Stomach (tissue), 9 donors: ENCODE measurements around the gene GOLM1. TPM values are rescaled to one million over a fixed set of nuclear protein-coding genes. Genes with fewer than 3 reads are reported as not detected.

Experiments used
- DNase-seq, 2 donors: peaks; one replicate each; pipeline versions ENCODE4 v3.0.0 to v3.0.0-alpha.2; 2013 to 2019
- H3K27ac ChIP-seq, 5 donors: fragments of 200-600 bp in 4 of 5; sonication (generic) in 4 of 5; one replicate each; pipeline ENCODE4 v1.5.1; 2013 to 2019; ENCODE audit warnings: mild to moderate bottlenecking in 1 of 5, moderate library complexity in 1 of 5
- H3K27me3 ChIP-seq, 3 donors: fragments of 200-600 bp; sonication (generic); one replicate each; pipeline ENCODE4 v1.5.1; 2017 to 2019; ENCODE audit warnings: mixed run types in 1 of 3
- H3K36me3 ChIP-seq, 4 donors: fragments of 200-600 bp; sonication (generic); 1 replicate in 3 of 4; 2 replicates in 1 of 4; pipeline ENCODE4 v1.5.1; 2016 to 2019
- H3K4me1 ChIP-seq, 4 donors: fragments of 200-600 bp; sonication (generic); one replicate each; pipeline ENCODE4 v1.5.1; 2016 to 2019
- H3K4me3 ChIP-seq, 4 donors: fragments of 200-600 bp; sonication (generic) in 3 of 4; one replicate each; pipeline ENCODE4 v1.5.1; 2016 to 2019; ENCODE audit warnings: mild to moderate bottlenecking in 1 of 4
- H3K9me3 ChIP-seq, 4 donors: fragments of 200-600 bp; sonication (generic); one replicate each; pipeline ENCODE4 v1.5.1; 2016 to 2019
- EP300 ChIP-seq: sonication (generic); formaldehyde crosslinking; IDR thresholded peaks from one replicate; pipeline ENCODE4 v1.6.1; 2017; ENCODE audit warnings: antibody characterized with exemption
- POLR2A ChIP-seq, 4 donors: fragments of 450-650 bp; IDR thresholded peaks; one replicate each; pipeline ENCODE4 v1.6.1; 2016; ENCODE audit warnings: antibody characterized with exemption in 4 of 4, control low read depth in 2 of 4, mild to moderate bottlenecking in 1 of 4, moderate library complexity in 1 of 4
- POLR2AphosphoS5 ChIP-seq, 3 donors: sonication (generic); formaldehyde crosslinking; IDR thresholded peaks; one replicate each; pipeline ENCODE4 v1.6.1; 2016; ENCODE audit warnings: antibody characterized with exemption in 3 of 3
- WGBS, 5 donors: extraction: QIAGEN DNeasy Blood & Tissue Kit in 3 of 5; methylation state at CpG; one replicate each; pipeline versions ENCODE4 v1.1.5 to v1.1.7; 2013 to 2018; 5-methylcytosine and 5-hydroxymethylcytosine counted together
- intact Hi-C: fragments of 100-400 bp; cut with DNase I; formaldehyde crosslinking; loops from one replicate; pipeline ENCODE4 v1.15.1; 2023; ENCODE audit warnings: low total_unique reads
- polyA plus RNA-seq, 3 donors: library from polyadenylated mRNA; stranded (reverse); fragments of 200-250 nt; gene quantifications; one replicate each; pipeline ENCODE4 v1.2.3, GENCODE V29; 2013
- total RNA-seq, 5 donors: library from RNA; depleted of rRNA; stranded (reverse); fragments of >200 nt; gene quantifications; one replicate each; pipeline versions ENCODE4 v1.1.0 to v1.2.3, GENCODE V29; 2014 to 2016
- TF ChIP-seq, protein P1 (sequence below), 7 experiments: fragments of 450-650 bp in 4 of 7; fragments of 200-600 bp in 3 of 7; sonication (generic) in 3 of 7; IDR thresholded peaks; one replicate each; pipeline ENCODE4 v1.5.1; 2016 to 2019; ENCODE audit warnings: antibody characterized with exemption in 7 of 7, control low read depth in 2 of 7, mild to moderate bottlenecking in 1 of 7
- donor health status: healthy with polysubstance abuse.
- donor health status: Bipolar disorder and iron deficiency.
- donor health status: healthy.

The GOLM1 gene
- total and polyA plus RNA-seq, 8 donors, result 16.0 to 160 (median 39.4) TPM

DNA sequence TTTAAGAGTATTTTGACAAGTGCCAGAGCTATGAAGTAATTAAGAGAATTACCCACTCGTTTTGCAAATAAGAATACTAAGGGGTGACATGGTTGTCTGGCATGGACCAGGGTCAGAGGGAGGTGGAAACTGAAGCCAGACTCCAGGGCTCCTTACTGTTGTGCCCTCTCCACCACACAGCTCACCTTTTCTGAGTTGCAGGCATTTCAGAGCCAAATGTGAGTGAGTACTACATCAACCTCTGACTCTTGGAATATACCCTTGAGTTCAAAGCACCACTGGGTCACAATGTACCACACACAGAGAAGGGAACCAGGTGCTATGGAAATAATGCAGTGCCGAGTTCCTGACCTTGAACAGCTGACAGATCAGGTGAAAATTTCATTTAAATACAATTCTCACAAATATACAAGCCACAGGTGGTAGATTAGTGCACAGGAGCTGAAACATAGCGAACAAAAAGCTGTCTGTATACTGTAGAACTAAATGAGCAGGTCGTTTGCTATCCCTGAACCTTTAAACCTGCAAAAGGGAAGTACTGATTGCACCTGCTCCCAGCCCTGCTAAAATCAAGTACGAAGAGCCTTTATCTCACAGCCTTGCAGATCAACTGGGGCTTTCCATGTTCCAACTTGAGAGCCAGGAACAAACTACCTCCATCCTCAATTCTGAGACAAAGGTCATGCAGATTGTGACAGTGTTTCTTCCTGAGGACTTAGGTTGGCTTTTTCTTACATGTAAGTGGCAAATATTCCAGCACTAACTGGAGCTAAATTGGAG lies 57.0 kb downstream of the GOLM1 start:
- intact Hi-C loops, result no loop called here
- no peak for DNase-seq
- H3K27me3 ChIP-seq, result no peaks in the 10 kb centered on the region
- no peak overlapping the region for H3K27ac ChIP-seq
- no peaks in the 10 kb centered on the region for H3K9me3 ChIP-seq
- no peak overlapping the region for H3K4me3 ChIP-seq
- H3K36me3 ChIP-seq, result peaks cover 0 to 22% (median 12%) of the 10 kb centered on the region in 4 donors
- H3K4me1 ChIP-seq, result peaks cover 0 to 12% (median 0%) of the 10 kb centered on the region in 4 donors
- TF ChIP-seq, protein P1, sequence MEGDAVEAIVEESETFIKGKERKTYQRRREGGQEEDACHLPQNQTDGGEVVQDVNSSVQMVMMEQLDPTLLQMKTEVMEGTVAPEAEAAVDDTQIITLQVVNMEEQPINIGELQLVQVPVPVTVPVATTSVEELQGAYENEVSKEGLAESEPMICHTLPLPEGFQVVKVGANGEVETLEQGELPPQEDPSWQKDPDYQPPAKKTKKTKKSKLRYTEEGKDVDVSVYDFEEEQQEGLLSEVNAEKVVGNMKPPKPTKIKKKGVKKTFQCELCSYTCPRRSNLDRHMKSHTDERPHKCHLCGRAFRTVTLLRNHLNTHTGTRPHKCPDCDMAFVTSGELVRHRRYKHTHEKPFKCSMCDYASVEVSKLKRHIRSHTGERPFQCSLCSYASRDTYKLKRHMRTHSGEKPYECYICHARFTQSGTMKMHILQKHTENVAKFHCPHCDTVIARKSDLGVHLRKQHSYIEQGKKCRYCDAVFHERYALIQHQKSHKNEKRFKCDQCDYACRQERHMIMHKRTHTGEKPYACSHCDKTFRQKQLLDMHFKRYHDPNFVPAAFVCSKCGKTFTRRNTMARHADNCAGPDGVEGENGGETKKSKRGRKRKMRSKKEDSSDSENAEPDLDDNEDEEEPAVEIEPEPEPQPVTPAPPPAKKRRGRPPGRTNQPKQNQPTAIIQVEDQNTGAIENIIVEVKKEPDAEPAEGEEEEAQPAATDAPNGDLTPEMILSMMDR (IDR thresholded peaks at IDR 0.05), result no peak
- TF ChIP-seq EP300, result no peak
- TF ChIP-seq POLR2AphosphoS5 (IDR thresholded peaks at IDR 0.05), result no peak
- no peak for TF ChIP-seq POLR2A (IDR thresholded peaks at IDR 0.05)
- 53 to 70% (median 61%) methylated on average over 5 of the region's 5 CpGs for WGBS, 5 donors

DNA sequence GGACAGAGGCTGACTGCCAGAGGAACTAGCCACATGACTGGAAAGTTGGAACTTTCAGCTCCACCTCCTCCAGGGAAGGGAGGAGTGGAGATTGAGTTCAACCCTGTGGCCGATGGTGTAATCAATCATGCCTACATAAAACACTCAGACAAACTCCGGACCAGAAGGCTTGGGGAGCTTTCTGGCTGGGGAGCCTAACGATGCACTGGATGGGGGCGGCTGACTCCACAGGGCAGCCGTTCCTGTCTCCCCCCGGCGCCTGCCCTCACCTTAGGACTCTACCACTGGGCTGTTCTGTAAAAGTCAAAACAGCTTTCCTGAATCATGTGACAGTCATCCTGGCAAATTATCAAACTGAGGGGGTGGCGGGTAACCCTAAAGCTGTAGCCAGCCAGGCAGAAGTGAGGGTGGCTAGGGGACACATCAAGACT lies 58.0 kb downstream of the GOLM1 start:
- intact Hi-C loops, result no loop called here
- peaks cover 0 to 12% (median 0%) of the 10 kb centered on the region in 4 donors for H3K4me1 ChIP-seq
- WGBS, 5 donors, result 43 to 64% (median 55%) methylated on average over 8 of the region's 8 CpGs
- peak overlapping the region in 1 of 4 donors; percentile 8 for H3K4me3 ChIP-seq
- DNase-seq, result peak in 1 of 2 donors; percentile 68
- peaks cover 0 to 21% (median 13%) of the 10 kb centered on the region in 4 donors for H3K36me3 ChIP-seq
- H3K27ac ChIP-seq, result peak overlapping the region in 2 of 5 donors; percentile 22 to 54
- TF ChIP-seq EP300 (no peak), POLR2A (IDR thresholded peaks at IDR 0.05) (no peak), POLR2AphosphoS5 (IDR thresholded peaks at IDR 0.05) (no peak)
- TF ChIP-seq, protein P1 (IDR thresholded peaks at IDR 0.05), result no peak
- H3K9me3 ChIP-seq, result no peaks in the 10 kb centered on the region
- no peaks in the 10 kb centered on the region for H3K27me3 ChIP-seq

DNA sequence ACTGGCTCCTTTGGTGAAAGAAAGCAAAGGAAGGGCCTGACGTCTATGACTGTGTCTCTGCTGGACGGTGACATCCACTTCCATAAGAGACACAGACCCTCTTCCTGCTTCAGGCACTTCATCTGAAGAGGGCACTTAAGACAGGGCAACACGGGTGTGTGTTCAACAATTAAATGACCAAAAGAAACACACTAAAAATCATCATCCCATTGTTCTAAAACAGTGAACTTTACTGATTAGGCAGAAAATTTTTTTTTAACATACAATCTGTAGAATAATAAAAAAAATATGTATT lies 58.5 kb downstream of the GOLM1 start:
- no peak for TF ChIP-seq EP300
- TF ChIP-seq POLR2A (IDR thresholded peaks at IDR 0.05), result no peak
- TF ChIP-seq POLR2AphosphoS5 (IDR thresholded peaks at IDR 0.05), result no peak
- TF ChIP-seq, protein P1 (IDR thresholded peaks at IDR 0.05), result no peak
- WGBS, 5 donors, result 71 to 87% (median 79%) methylated on average over 3 of the region's 3 CpGs
- Histone ChIP-seq H3K9me3 (no peaks in the 10 kb centered on the region), H3K36me3 (peaks cover 0 to 26% (median 15%) of the 10 kb centered on the region in 4 donors), H3K4me3 (no peak overlapping the region), H3K27me3 (no peaks in the 10 kb centered on the region), H3K4me1 (peaks cover 0 to 12% (median 0%) of the 10 kb centered on the region in 4 donors), H3K27ac (peak overlapping the region in 1 of 5 donors; percentile 54)
- intact Hi-C loops, result no loop called here
- no peak for DNase-seq

DNA sequence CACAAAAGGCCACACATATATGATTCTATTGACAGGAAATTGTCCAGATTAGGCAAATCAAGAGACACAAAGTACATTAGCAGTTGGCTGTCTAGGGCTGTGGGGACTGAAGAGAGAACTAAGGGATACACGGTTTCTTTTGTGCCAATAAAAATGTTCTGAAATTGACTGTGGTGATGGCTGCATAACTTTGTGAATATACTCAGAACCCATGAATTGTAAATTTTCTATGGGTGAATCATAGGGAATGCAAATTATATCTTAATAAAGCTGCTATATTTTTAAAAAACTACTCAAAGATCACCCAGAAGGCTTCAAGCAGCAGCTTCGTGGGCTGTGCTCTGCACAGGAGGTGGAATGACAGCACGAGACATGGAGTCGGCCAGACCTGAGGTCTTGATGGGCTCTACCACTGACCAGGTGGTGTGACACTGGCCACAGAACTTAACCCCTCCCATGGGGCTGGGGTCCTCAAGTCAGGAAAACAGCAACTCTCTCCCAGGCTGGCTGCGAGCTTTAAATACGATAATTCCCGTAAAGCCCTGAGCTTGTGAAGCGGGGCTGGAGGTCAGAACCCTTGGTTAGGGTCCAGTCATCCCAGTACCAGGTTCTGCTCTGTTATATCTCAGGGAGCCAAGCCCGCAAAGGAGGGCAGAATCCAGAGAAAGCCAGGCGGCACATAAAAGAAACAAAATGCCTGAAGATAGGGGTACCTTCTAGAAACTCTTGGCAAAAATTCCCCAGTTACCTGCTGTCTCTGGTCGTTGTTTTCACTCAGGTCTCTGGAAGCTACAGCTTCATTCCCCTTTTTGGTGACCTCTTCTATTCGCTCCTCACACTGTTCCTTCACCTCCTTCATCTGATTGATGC lies 59.1 kb downstream of the GOLM1 start:
- WGBS, 5 donors, result 91 to 96% (median 93%) methylated on average over 12 of the region's 12 CpGs
- Histone ChIP-seq H3K4me3 (no peak overlapping the region), H3K27me3 (no peaks in the 10 kb centered on the region), H3K36me3 (peaks cover 0 to 30% (median 17%) of the 10 kb centered on the region in 4 donors), H3K9me3 (no peaks in the 10 kb centered on the region), H3K4me1 (peaks cover 0 to 12% (median 0%) of the 10 kb centered on the region in 4 donors), H3K27ac (no peak overlapping the region)
- intact Hi-C loops, result no loop called here
- TF ChIP-seq EP300 (no peak), POLR2A (IDR thresholded peaks at IDR 0.05) (no peak), POLR2AphosphoS5 (IDR thresholded peaks at IDR 0.05) (no peak)
- TF ChIP-seq, protein P1 (IDR thresholded peaks at IDR 0.05), result no peak
- DNase-seq, result no peak
